OCI-LY3 (cell line): ENCODE measurements around the gene ARHGAP4.

ENCODE experiments used
- CTCF ChIP-seq: fragments of 200-600, 300-600 bp; sonication (generic); IDR thresholded peaks from 2 replicates; pipeline ENCODE4 v1.5.1; 2014; ENCODE audit warnings: antibody characterized with exemption, low read length, low read depth
- EZH2phosphoT487 ChIP-seq: fragments of 200-600 bp; shearing (Covaris generic); IDR thresholded peaks from 2 replicates; pipeline ENCODE4 v1.6.1; 2018; ENCODE audit warnings: antibody characterized with exemption, mixed run types, low read depth

GRCh38 chrX:153873282-153874084 is 52.6 kb downstream of the ARHGAP4 start:
- TF ChIP-seq CTCF, result no peak
- no peak for TF ChIP-seq EZH2phosphoT487
